HG02981 (cell line): Measurements from ENCODE around the gene FLOT2.
"Not testable (repeated sequence)": the region's sequence is repeated elsewhere in the genome, so short reads cannot be mapped to it uniquely, and the experiment has no call there.

Experiments used
- ATAC-seq: cut with Tn5 transposase; IDR thresholded peaks from one replicate; pipeline ENCODE4 v1.9.1; 2021; ENCODE audit warnings: mild to moderate bottlenecking, moderate library complexity; ENCODE audit not compliant: unreplicated experiment

FLOT2 gene

DNA sequence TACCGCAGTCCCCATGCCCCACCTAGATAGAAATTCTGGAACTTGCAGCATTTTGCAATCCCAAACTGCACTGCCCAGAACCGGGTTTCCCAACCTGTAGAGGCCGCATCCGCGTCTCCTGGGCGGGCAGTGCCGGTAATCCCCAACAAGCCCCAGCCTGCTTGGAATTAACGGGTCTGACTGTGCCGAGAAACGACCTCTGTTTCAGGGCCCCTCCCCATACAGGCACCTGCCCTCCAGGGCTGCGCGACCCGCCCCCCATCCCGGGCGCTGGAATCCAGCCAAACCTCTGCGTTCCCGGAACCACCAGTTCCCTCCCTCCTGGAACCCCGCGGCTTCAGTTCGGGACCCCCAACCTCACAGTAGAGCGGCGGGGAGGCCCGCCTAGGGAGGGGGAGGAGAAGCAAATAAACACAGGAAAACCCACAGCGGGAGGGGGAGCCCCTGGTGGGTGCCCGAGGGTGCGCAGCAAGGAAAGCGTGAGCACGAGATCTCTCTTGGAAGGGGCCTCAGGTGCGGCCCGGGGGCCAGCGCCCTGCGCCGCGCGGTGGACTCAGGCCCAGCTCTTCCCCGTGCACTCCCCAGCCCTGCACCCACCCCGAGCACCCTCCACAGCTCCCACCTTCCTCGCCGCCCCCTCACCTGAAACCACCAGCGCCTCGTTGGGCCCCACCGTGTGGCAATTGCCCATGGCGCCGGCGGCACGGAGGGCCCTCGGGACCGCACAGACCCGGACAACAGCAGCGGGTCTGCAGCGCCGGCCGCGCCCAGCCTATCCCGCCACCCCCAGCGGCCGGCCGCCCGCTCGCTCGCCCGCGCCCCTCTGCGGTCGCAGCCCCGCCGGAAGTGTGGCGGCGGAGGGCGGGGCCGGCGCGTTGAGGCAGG, at the start of gene FLOT2:
Gene FLOT2, minus strand, starts transcription at position 850 of the 885 bp plus-strand sequence. Its CDS starts 159 bp downstream, at position 691.
- ATAC-seq = no peak

DNA sequence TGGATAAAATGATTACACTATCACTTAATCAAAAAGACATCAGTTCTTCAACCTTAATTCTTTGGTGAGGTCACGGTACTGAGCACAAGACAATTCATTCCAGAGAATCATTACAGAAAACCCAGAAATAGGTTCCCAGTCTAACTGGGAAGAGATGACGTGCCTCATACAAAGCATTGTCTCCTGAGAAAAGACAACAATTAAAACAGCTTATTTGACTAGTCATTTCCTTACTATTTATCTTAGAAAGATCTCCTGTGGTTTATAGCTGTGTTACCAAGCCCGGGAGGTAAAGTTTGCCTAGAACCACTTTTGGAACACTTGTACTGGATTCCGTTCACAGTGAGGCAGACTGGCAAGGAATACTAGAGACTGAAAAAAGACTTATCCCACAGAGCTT, 48.7 kb upstream of the FLOT2 start:
- no peak for ATAC-seq

GRCh38 chr17:28944862-28945741, 47.6 kb upstream of the FLOT2 start:
- ATAC-seq = no peak

- ATAC-seq = no peak
Measured at GRCh38 chr17:28944343-28944742, 46.8 kb upstream of the FLOT2 start.

GRCh38 chr17:28942925-28943324, 45.4 kb upstream of the FLOT2 start:
- no peak for ATAC-seq

GRCh38 chr17:28941251-28941650, 43.7 kb upstream of the FLOT2 start:
- no peak for ATAC-seq

DNA sequence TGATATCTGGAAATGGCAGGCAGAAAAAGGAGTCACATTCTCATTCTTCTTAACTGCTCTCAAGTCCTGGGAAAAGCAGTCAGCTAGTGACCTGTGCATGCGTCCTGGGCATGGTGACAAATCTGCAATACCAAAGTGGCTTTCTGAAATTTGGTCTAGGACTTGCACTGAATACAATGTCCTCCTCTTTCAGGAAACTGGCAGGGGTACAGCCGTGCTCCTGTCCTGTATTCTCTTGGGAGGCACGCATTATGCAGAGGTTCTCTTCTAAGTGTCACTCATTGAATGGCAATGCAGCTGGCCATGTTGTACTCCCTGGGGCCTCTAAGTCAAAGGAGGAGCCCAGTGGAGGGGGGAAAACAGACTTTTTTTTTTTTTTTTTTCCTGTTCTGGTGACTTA, 43.1 kb upstream of the FLOT2 start:
- ATAC-seq = no peak

DNA sequence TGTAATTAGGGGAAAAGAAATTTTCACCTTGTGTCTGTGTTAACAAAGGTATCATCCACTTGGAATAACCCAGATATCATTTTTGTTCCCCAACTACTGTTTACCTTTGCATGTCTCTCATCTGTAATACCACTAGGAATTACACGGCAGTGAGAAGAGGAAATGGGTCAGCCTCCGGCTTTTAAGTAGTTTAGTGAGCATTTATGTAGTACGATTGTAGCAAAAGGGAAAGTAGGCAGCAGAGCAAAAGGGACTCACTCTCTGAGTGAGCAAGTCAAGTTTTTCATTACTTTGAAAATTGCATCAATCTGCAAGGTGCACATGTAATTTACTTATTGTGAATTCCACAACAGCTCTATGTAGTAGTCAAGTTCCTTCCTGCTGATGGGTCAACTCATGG, 42.6 kb upstream of the FLOT2 start:
- no peak for ATAC-seq

GRCh38 chr17:28938552-28938951, 41.0 kb upstream of the FLOT2 start:
- ATAC-seq = no peak

- no peak for ATAC-seq
Measured at GRCh38 chr17:28937044-28937729, 39.7 kb upstream of the FLOT2 start.

DNA sequence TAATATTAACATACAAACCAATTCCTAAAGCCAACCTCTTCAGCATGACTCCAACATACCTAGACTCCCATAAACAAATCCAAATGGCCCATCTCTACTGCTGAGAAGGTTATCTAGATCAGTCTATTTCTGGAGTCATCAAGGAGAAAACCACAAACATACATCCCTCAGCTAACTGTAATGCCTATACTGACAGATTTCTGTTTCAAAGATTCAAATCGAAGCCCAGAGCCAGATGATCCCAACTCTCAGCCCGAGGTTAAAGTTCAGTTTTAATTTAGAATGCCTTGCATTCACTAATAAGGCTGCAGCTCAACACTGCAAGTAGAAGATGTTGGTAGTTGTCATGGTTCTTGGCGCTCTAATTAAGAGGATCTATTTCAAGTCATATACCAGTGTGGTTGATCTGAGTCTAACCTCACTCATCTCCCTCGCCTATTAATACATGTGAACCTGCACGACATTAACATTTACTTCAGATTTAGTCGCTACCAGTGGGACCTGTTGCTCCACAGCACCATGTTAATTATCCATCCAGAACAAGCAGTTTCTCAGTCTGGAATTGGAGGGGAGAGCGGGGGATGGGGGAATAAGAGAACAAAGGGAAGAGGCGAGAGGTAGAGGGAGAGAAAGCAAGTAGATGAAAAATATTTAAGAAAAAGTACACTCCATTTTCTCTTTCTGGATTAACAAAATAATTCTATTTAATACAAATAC, 38.4 kb upstream of the FLOT2 start:
- ATAC-seq = no peak

GRCh38 chr17:28934508-28934907, 37.0 kb upstream of the FLOT2 start:
- not testable (repeated sequence) for ATAC-seq

GRCh38 chr17:28929787-28930186, 32.3 kb upstream of the FLOT2 start:
- ATAC-seq = no peak

- ATAC-seq = no peak
Measured at GRCh38 chr17:28928061-28928460, 30.5 kb upstream of the FLOT2 start.

- ATAC-seq = no peak
Measured at GRCh38 chr17:28926786-28927185, 29.3 kb upstream of the FLOT2 start.

DNA sequence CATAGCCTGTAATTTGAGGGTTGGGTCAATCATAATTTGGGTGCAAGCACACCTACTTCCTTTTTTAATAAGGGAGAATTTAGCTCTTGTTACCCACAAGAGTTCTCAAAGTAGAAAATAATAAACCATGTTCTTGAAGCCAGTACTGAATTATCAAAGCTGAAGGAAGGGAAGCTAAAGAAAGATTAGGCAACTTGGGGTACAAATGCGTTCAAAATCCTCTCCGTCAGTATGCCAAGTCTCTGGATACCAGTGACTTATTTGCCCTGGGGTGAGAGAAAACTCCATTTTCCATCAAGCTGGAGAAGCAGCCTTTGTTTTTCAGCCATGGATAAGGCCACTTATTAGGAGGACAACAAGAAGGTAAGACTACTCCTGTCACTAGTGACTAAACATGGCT, 28.8 kb upstream of the FLOT2 start:
- ATAC-seq = no peak

- no peak for ATAC-seq
Measured at GRCh38 chr17:28925912-28926365, 28.4 kb upstream of the FLOT2 start.

DNA sequence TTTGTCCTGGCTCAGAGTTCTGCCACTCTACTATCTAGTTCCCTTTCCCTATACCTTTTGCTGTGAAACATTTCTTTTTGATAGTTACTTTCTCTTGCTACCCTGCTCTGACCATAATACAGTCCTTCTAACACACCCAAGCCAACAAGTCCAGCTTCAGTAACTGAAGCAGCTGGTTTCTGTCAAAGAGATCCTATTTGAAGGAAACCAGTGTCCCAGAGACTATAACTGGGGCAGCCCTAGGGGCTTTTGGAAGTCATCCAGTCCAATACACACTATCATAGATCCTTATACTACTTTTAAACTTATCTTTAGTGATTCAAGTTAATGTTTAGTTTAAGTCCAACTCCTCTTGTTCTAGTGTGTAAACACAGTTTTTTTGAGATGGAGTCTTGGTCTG, 22.7 kb upstream of the FLOT2 start:
- no peak for ATAC-seq

DNA sequence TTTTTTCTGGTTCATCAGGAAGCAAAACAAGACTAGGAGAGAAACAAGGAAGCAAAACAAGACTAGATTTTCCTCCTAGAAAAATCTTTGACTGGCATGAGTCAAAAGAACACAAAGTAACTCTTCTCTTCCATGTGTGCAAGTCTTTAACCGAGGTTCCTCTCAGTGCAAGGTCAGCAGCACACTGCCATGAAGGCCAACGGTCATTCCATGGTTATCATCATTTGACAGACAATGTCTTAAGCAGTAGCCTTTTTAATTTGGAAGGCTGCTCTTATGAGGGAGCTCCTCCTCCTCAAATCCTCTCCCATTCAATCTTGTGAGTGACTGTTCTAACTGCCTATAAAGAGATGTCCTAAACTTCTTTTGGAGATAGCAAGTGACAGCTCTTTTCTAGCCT, 20.8 kb upstream of the FLOT2 start:
- no peak for ATAC-seq

DNA sequence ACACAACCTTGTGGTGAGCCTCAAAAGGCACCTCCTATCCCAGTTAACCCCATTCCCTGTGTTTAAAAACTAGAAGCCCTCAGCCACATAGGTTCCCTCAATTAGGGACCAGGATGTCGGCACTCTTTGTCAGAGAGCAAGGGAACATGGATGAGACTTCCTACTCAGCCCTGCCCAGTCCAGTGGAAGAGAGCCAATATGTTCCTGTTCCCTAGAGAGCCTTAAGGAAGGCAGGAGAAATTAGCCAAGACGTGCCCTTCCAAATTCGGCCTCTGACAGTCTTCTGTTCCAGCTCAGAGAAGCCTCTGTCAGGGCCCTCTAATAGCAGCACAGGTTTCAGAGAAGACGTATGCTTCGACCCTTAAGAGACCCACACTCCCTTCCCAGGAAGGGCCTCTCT, 19.9 kb upstream of the FLOT2 start:
- no peak for ATAC-seq

DNA sequence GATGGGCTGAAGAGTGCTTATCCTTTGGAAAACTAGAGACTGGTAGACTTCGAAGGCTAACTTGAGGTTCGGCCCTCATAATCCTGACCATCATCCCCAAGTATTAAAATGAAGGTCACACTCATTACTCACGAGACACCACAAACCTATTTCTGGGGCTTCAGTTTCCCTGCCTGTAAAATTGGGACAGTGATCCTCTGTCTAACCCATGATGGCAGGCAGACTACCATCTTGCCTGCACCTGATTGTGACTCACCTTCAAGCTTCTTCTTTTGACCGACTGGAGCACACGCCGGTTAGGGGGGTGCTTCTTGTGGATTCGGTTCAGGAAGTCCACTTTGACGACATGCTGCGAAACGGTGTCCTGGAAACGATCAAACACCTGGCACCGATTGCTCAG, 19.5 kb upstream of the FLOT2 start:
- no peak for ATAC-seq
